HG03460 (cell line): ENCODE data around the gene NPTN.

Source experiments
- ATAC-seq: cut with Tn5 transposase; IDR thresholded peaks from one replicate; pipeline ENCODE4 v1.9.1; 2021; ENCODE audit not compliant: unreplicated experiment

Gene NPTN

GRCh38 chr15:73632670-73633058, 525 bp downstream of the NPTN start:
- peak; percentile 6 for ATAC-seq

- no peak for ATAC-seq
These were observed 1.1 kb downstream of the NPTN start for GRCh38 chr15:73631915-73632669.

GRCh38 chr15:73630921-73631362, 2.2 kb downstream of the NPTN start:
- no peak for ATAC-seq

- no peak for ATAC-seq
These were observed 3.3 kb downstream of the NPTN start for GRCh38 chr15:73629798-73630429.

- ATAC-seq: no peak
These were observed 4.0 kb downstream of the NPTN start for GRCh38 chr15:73628976-73629797.

- no peak for ATAC-seq
These were observed 5.1 kb downstream of the NPTN start for GRCh38 chr15:73628102-73628501.

GRCh38 chr15:73626072-73626471, 7.1 kb downstream of the NPTN start:
- ATAC-seq: no peak

- no peak for ATAC-seq
These were observed 8.7 kb downstream of the NPTN start for GRCh38 chr15:73624530-73624929.

GRCh38 chr15:73621286-73621826, 11.8 kb downstream of the NPTN start:
- ATAC-seq: no peak

GRCh38 chr15:73620078-73620477, 13.1 kb downstream of the NPTN start:
- ATAC-seq: no peak

- no peak for ATAC-seq
These were observed 15.3 kb downstream of the NPTN start for GRCh38 chr15:73617913-73618312.

- no peak for ATAC-seq
These were observed 15.8 kb downstream of the NPTN start for GRCh38 chr15:73617301-73617831.

GRCh38 chr15:73608941-73609340, 24.2 kb downstream of the NPTN start:
- no peak for ATAC-seq

GRCh38 chr15:73608475-73608874, 24.7 kb downstream of the NPTN start:
- no peak for ATAC-seq

GRCh38 chr15:73607843-73608242, 25.3 kb downstream of the NPTN start:
- ATAC-seq: no peak

GRCh38 chr15:73607405-73607804, 25.8 kb downstream of the NPTN start:
- ATAC-seq: no peak

GRCh38 chr15:73605759-73606436, 27.3 kb downstream of the NPTN start:
- ATAC-seq: no peak

GRCh38 chr15:73604477-73604876, 28.7 kb downstream of the NPTN start:
- no peak for ATAC-seq

- no peak for ATAC-seq
These were observed 30.2 kb downstream of the NPTN start for GRCh38 chr15:73602992-73603391.

- ATAC-seq: no peak
These were observed 30.7 kb downstream of the NPTN start for GRCh38 chr15:73602446-73602843.
